Ovary (tissue), 9 donors: Measurements from ENCODE around the gene LTBP2. TPM values are rescaled to one million over a fixed set of nuclear protein-coding genes. Genes with fewer than 3 reads are reported as not detected.

Source experiments
- DNase-seq, 5 donors: peaks; one replicate each; pipeline ENCODE4 v3.0.0-alpha.2; 2019 to 2020
- H3K27ac ChIP-seq, 2 donors: fragments of 200-600 bp; one replicate each; pipeline versions ENCODE4 v1.5.1 to v1.8.0; 2019 to 2022
- H3K27me3 ChIP-seq: fragments of 200-600 bp; one replicate; pipeline ENCODE4 v1.8.0; 2022
- H3K36me3 ChIP-seq: fragments of 200-600 bp; sonication (generic); one replicate; pipeline ENCODE4 v1.5.1; 2019
- H3K4me1 ChIP-seq: one replicate; pipeline ENCODE4 v1.8.1; 2013; ENCODE audit warnings: mild to moderate bottlenecking, moderate library complexity; ENCODE audit not compliant: insufficient read depth
- H3K4me3 ChIP-seq: fragments of 200-600 bp; sonication (generic); one replicate; pipeline ENCODE4 v1.5.1; 2017
- H3K9me3 ChIP-seq, 2 donors: fragments of 200-600 bp in 1 of 2; sonication (generic) in 1 of 2; one replicate each; pipeline versions ENCODE4 v1.5.1 to v1.8.1; 2013 to 2019; ENCODE audit warnings: mild to moderate bottlenecking in 1 of 2, moderate library complexity in 1 of 2
- EP300 ChIP-seq: sonication (generic); formaldehyde crosslinking; IDR thresholded peaks from one replicate; pipeline ENCODE4 v1.6.1; 2017; ENCODE audit warnings: antibody characterized with exemption
- POLR2A ChIP-seq: fragments of 450-650 bp; IDR thresholded peaks from one replicate; pipeline ENCODE4 v1.6.1; 2017; ENCODE audit warnings: antibody characterized with exemption, mild to moderate bottlenecking, moderate library complexity
- WGBS, 3 donors: extraction: QIAGEN DNeasy Blood & Tissue Kit in 1 of 3; methylation state at CpG; one replicate each; pipeline versions ENCODE4 v1.1.5 to v1.1.7; 2013 to 2017; 5-methylcytosine and 5-hydroxymethylcytosine counted together
- intact Hi-C, 4 donors: fragments of 100-400 bp; cut with DNase I; formaldehyde crosslinking; loops; one replicate each; pipeline versions ENCODE4 v1.11.0 to v1.15.1; 2022 to 2023
- polyA plus RNA-seq, 2 donors: library from polyadenylated mRNA; stranded (reverse); fragments of 200-250 nt in 1 of 2; fragments of 350-450 nt in 1 of 2; fragmentation: Illumina TruSeq in 1 of 2; extraction: RNeasy Lipid Tissue Mini Kit (QIAGEN cat#74804) in 1 of 2; gene quantifications; one replicate each; pipeline ENCODE4 v1.2.3, GENCODE V29; 2013 to 2014
- total RNA-seq, 7 donors: library from RNA; depleted of rRNA in 2 of 7; stranded (reverse); fragments of >200 nt in 2 of 7; fragmentation: NEBNext Ultra II Directional in 3 of 7; extraction: Animal tissue kit (Norgen Biotek cat#: 25700) in 3 of 7; gene quantifications; one replicate each; pipeline versions ENCODE4 v1.1.0 to v1.2.4, GENCODE V29; 2016 to 2023
- TF ChIP-seq, protein P1 (sequence below), 3 donors: fragments of 450-650 bp in 2 of 3; fragments of 200-600 bp in 1 of 3; IDR thresholded peaks; one replicate each; pipeline versions ENCODE4 v1.5.1 to v1.8.0; 2016 to 2022; ENCODE audit warnings: antibody characterized with exemption in 3 of 3, mild to moderate bottlenecking in 1 of 3
- donor health status: DM: no; HTN: no; CAD: no; lungs with moderate emphysema.
- donor health status: DM: no; HTN: no; CAD: no.
- donor health status: Bipolar disorder and iron deficiency.
- donor health status: DM: yes; HTN: yes; CAD: no.
- donor health status: DM: no; HTN: no; CAD: no.
- donor health status: DM: yes; HTN: yes; CAD: no.

The LTBP2 gene
- total and polyA plus RNA-seq, 9 donors, result 31.4 to 85.0 (median 60.0) TPM

DNA sequence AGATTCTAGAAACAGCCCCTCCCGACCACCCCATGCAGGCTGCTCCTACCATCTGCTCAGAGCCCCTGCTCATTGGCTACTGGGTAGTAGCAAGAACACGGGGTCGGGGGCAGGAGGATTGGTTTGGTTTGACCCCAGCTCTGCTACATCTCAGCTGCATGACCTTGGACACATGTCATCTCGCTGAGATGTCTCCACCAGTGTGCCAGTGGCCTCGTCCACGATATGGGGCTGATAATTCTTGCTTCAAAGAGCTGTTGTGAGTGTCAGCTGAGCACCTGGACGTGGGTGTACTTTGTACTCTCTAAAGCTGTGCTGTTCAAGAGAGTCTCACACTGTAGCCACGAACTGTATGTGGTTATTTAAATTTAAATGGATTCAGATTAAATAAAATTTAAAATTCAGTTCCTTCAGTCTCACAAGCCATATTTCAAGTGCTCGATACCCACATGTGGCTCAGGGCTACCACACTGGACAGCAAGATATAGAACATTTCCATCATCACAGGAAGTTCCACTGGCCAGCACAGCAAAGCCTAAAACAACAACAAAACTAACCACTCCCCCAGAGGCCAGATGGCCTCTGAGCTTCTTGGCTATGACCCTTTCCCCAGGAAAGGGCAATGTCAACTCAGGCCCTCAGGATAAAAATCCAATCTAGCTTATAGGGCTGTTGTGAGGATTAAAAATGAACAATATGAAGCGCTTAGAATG is 18.6 kb downstream of the LTBP2 start:
- WGBS, 3 donors, result 38 to 55% (median 53%) methylated on average over 10 of the region's 10 CpGs
- no peak overlapping the region for H3K4me3 ChIP-seq
- intact Hi-C loops, result no loop called here
- peaks cover 52% of the 10 kb centered on the region for H3K4me1 ChIP-seq
- H3K9me3 ChIP-seq, result no peaks in the 10 kb centered on the region
- no peak for TF ChIP-seq EP300
- TF ChIP-seq POLR2A, result no peak
- TF ChIP-seq, protein P1, sequence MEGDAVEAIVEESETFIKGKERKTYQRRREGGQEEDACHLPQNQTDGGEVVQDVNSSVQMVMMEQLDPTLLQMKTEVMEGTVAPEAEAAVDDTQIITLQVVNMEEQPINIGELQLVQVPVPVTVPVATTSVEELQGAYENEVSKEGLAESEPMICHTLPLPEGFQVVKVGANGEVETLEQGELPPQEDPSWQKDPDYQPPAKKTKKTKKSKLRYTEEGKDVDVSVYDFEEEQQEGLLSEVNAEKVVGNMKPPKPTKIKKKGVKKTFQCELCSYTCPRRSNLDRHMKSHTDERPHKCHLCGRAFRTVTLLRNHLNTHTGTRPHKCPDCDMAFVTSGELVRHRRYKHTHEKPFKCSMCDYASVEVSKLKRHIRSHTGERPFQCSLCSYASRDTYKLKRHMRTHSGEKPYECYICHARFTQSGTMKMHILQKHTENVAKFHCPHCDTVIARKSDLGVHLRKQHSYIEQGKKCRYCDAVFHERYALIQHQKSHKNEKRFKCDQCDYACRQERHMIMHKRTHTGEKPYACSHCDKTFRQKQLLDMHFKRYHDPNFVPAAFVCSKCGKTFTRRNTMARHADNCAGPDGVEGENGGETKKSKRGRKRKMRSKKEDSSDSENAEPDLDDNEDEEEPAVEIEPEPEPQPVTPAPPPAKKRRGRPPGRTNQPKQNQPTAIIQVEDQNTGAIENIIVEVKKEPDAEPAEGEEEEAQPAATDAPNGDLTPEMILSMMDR (IDR thresholded peaks at IDR 0.05), result no peak
- no peaks in the 10 kb centered on the region for H3K27me3 ChIP-seq
- H3K36me3 ChIP-seq, result no peaks in the 10 kb centered on the region
- no peak for DNase-seq
- H3K27ac ChIP-seq, result peak overlapping the region; percentile 16 to 71

GRCh38 chr14:74592476-74593201 is 19.4 kb downstream of the LTBP2 start:
- Histone ChIP-seq H3K27ac (peak overlapping the region; percentile 16 to 71), H3K4me3 (no peak overlapping the region), H3K9me3 (no peaks in the 10 kb centered on the region), H3K4me1 (peaks cover 48% of the 10 kb centered on the region), H3K36me3 (no peaks in the 10 kb centered on the region), H3K27me3 (no peaks in the 10 kb centered on the region)
- TF ChIP-seq EP300 (no peak), POLR2A (no peak)
- TF ChIP-seq, protein P1 (IDR thresholded peaks at IDR 0.05), result no peak
- 93 to 95% (median 94%) methylated on average over 13 of the region's 13 CpGs for WGBS, 3 donors
- intact Hi-C loops, result no loop called here
- DNase-seq, result no peak

- WGBS, 3 donors, result 61 to 71% (median 67%) methylated on average over 5 of the region's 5 CpGs
- no peak for DNase-seq
- Histone ChIP-seq H3K27me3 (no peaks in the 10 kb centered on the region), H3K9me3 (no peaks in the 10 kb centered on the region), H3K36me3 (no peaks in the 10 kb centered on the region), H3K4me3 (no peak overlapping the region), H3K4me1 (peaks cover 41% of the 10 kb centered on the region), H3K27ac (no peak overlapping the region)
- TF ChIP-seq POLR2A, result no peak
- TF ChIP-seq EP300, result no peak
- TF ChIP-seq, protein P1 (IDR thresholded peaks at IDR 0.05), result no peak
- intact Hi-C loops, result no loop called here
Observed at GRCh38 chr14:74591899-74592298, 20.1 kb downstream of the LTBP2 start.

DNA sequence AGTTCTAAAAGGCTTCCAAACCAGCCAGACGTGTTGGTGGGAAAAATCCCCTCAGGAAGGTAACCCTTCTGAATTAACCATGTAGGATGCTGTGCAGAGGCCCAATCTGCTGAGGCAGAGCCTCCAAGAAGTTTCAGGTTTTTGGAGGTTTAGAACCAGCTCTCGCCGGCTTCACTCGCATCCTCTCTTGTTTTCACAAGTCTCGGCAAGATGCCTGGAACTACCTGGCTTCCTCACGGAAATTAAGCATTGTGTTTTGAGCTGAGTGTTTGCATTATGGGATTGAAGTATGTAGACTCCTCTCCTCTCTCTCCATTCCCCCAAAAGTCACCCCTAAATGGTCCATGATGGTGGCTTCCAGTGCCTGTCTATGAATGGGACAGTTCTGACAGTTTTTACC is 20.6 kb downstream of the LTBP2 start:
- no peaks in the 10 kb centered on the region for H3K9me3 ChIP-seq
- H3K4me1 ChIP-seq, result peaks cover 37% of the 10 kb centered on the region
- 87 to 94% (median 91%) methylated on average over 6 of the region's 6 CpGs for WGBS, 3 donors
- no peak for DNase-seq
- no peaks in the 10 kb centered on the region for H3K36me3 ChIP-seq
- intact Hi-C loops, result no loop called here
- H3K27me3 ChIP-seq, result no peaks in the 10 kb centered on the region
- no peak overlapping the region for H3K4me3 ChIP-seq
- TF ChIP-seq POLR2A (no peak), EP300 (no peak)
- TF ChIP-seq, protein P1 (IDR thresholded peaks at IDR 0.05), result no peak
- no peak overlapping the region for H3K27ac ChIP-seq
